Measurements from ENCODE around the gene OR2S2. TPM values are rescaled to one million over a fixed set of nuclear protein-coding genes. Genes with fewer than 3 reads are reported as not detected.

Gene OR2S2
- total RNA-seq, 4 donors from 2014 or later: not detected

DNA sequence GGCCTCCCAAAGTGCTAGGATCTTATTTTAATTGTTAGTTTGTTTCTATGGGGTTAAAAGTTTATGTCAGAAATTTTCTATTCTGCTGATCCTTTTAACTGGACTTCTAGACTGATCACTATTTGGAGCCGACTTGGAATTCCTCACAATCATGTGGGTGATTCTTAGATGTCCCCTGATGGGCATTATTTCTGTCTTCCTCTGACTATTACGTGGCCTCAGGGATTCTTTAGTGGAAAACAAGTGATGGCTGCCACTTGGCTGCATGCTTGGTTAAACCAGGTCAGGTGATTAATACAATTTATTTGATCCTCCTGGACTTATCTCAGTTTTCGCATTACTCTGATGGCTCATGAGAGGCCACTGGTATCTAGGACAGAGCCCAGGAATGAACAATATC lies 32.2 kb upstream of the OR2S2 start:
- no peak for DNase-seq
- no peak overlapping the region for H3K4me3 ChIP-seq
- H3K4me1 ChIP-seq: no peaks in the 10 kb centered on the region
- in situ Hi-C loops (cut with MboI; ENCODE audit: low sequenced_read_pairs in 4 of 4): no loop called here
- intact Hi-C loops (cut with DNase I; ENCODE audit: low total_unique reads): no loop called here
- no peak overlapping the region for H3K27ac ChIP-seq
- no peaks in the 10 kb centered on the region for H3K9me3 ChIP-seq
- H3K27me3 ChIP-seq: no peaks in the 10 kb centered on the region
- no peaks in the 10 kb centered on the region for H3K36me3 ChIP-seq
- TF ChIP-seq POLR2A (IDR thresholded peaks at IDR 0.05): no peak
- TF ChIP-seq, protein P1, sequence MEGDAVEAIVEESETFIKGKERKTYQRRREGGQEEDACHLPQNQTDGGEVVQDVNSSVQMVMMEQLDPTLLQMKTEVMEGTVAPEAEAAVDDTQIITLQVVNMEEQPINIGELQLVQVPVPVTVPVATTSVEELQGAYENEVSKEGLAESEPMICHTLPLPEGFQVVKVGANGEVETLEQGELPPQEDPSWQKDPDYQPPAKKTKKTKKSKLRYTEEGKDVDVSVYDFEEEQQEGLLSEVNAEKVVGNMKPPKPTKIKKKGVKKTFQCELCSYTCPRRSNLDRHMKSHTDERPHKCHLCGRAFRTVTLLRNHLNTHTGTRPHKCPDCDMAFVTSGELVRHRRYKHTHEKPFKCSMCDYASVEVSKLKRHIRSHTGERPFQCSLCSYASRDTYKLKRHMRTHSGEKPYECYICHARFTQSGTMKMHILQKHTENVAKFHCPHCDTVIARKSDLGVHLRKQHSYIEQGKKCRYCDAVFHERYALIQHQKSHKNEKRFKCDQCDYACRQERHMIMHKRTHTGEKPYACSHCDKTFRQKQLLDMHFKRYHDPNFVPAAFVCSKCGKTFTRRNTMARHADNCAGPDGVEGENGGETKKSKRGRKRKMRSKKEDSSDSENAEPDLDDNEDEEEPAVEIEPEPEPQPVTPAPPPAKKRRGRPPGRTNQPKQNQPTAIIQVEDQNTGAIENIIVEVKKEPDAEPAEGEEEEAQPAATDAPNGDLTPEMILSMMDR (IDR thresholded peaks at IDR 0.05 in 4 of 5, conservative IDR thresholded peaks at IDR 0.05 in 1 of 5): no peak
- no peak for ATAC-seq

DNA sequence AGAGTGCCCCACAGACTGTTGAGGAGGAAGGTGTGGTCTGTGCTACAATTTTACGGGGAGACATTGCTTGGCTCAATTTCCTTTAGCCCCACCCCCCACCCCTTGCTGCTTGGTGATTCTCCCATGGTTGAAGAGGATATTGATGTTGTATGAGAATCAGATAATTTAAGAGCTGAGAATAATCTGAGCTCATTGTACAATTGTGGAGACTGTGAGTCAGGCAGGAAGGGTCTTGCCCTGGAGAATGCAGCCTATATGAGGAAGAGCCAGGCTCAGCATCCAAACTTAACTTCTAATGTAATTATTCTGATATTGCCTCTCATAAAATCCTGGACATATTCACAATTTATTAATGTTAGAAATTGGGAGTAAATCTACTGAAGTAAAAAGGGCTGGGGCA lies 26.1 kb upstream of the OR2S2 start:
- no peak for TF ChIP-seq POLR2A (IDR thresholded peaks at IDR 0.05)
- TF ChIP-seq, protein P1 (IDR thresholded peaks at IDR 0.05 in 4 of 5, conservative IDR thresholded peaks at IDR 0.05 in 1 of 5): no peak
- ATAC-seq (no peak), DNase-seq (no peak)
- in situ Hi-C loops (cut with MboI; ENCODE audit: low sequenced_read_pairs in 4 of 4) (no loop called here), intact Hi-C loops (cut with DNase I; ENCODE audit: low total_unique reads) (no loop called here)
- H3K9me3 ChIP-seq: no peaks in the 10 kb centered on the region
- H3K27me3 ChIP-seq: peaks cover 0 to 3% (median 0%) of the 10 kb centered on the region in 3 donors
- no peak overlapping the region for H3K27ac ChIP-seq
- no peaks in the 10 kb centered on the region for H3K36me3 ChIP-seq
- H3K4me1 ChIP-seq: no peaks in the 10 kb centered on the region
- no peak overlapping the region for H3K4me3 ChIP-seq

DNA sequence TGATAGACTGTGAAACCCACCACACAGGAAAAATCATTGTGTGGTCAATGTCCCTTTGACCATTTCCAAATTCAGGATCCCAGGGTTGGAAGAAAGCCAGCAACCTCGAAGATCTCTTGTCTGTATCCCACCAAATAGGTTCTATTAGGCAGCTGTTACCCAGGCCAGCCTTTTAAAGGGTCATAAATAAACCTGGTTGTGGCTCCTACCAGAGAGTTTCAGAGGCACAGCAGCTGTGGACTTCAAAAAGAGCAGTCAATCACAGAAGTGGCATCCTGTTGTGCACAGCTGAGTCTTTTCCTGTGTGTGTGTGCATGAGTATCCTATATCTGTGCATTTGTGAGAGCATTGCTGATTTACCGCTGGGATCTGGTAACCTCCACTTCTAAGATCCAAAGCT lies 23.7 kb upstream of the OR2S2 start:
- H3K27me3 ChIP-seq: peaks cover 0 to 3% (median 3%) of the 10 kb centered on the region in 3 donors
- no peak for DNase-seq
- no peaks in the 10 kb centered on the region for H3K4me1 ChIP-seq
- in situ Hi-C loops (cut with MboI; ENCODE audit: low sequenced_read_pairs in 4 of 4): no loop called here
- ATAC-seq: no peak
- TF ChIP-seq POLR2A (IDR thresholded peaks at IDR 0.05): no peak
- TF ChIP-seq, protein P1 (IDR thresholded peaks at IDR 0.05 in 4 of 5, conservative IDR thresholded peaks at IDR 0.05 in 1 of 5): no peak
- intact Hi-C loops (cut with DNase I; ENCODE audit: low total_unique reads): no loop called here
- H3K4me3 ChIP-seq: no peak overlapping the region
- H3K36me3 ChIP-seq: no peaks in the 10 kb centered on the region
- H3K9me3 ChIP-seq: no peaks in the 10 kb centered on the region
- H3K27ac ChIP-seq: no peak overlapping the region

DNA sequence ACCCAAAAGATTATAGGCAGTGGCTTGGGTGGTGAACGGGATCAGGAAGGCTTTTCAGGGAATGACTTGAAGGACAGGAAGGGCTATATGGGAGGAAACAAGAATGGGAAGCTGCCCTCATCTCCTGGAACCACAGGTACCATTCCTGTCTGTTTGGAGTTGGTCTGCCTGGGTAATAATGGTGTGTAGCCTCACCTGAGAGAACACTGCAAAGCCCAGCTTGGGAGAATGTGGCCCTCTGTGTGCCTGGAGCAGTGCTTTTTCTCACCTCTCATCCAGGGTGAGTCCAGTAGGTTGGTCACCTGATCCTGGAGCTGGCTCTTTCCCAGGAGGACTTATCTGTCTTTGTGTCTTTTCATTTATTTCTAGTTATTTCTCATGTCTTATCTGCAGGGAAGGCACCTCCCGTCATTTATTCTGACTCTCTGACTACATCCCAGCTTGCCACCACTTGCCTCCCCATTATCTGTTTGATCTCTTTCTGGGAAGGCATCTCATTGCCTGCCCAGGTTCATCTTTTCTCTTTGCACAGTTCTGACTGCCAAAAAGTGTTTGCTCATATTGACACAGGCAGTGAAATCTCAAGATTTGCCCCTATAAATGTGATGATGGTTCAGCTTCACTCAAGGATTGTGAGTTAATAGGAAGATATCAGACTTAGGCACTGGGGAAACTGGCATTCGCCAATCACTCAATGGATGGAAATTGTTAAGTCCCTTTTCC lies 22.5 kb upstream of the OR2S2 start:
- in situ Hi-C loops (cut with MboI; ENCODE audit: low sequenced_read_pairs in 4 of 4): no loop called here
- intact Hi-C loops (cut with DNase I; ENCODE audit: low total_unique reads): no loop called here
- Histone ChIP-seq H3K27me3 (peaks cover 0 to 3% (median 3%) of the 10 kb centered on the region in 3 donors), H3K9me3 (no peaks in the 10 kb centered on the region), H3K27ac (no peak overlapping the region), H3K4me1 (no peaks in the 10 kb centered on the region), H3K4me3 (no peak overlapping the region), H3K36me3 (no peaks in the 10 kb centered on the region)
- no peak for ATAC-seq
- DNase-seq: no peak
- TF ChIP-seq, protein P1 (IDR thresholded peaks at IDR 0.05 in 4 of 5, conservative IDR thresholded peaks at IDR 0.05 in 1 of 5): no peak
- TF ChIP-seq POLR2A (IDR thresholded peaks at IDR 0.05): no peak

Measured in gastrocnemius medialis (tissue), 4 donors.